Adipocyte (in vitro differentiated cells): ENCODE results near the gene THAP4.

ENCODE experiments used
- DNase-seq: peaks from one replicate; pipeline ENCODE4 v3.0.0-alpha.2; 2015; ENCODE audit warnings: low read depth
- H3K27me3 ChIP-seq: replicated peaks from 2 replicates; pipeline ENCODE4 v1.7.0; 2013; ENCODE audit warnings: mild to moderate bottlenecking, low read length, moderate library complexity; ENCODE audit not compliant: control insufficient read depth, insufficient read depth
- H3K36me3 ChIP-seq: 2 replicates; pipeline ENCODE4 v1.7.0; 2013; ENCODE audit warnings: low read length, mild to moderate bottlenecking, moderate library complexity; ENCODE audit not compliant: control insufficient read depth, insufficient read depth, severe bottlenecking
- H3K4me1 ChIP-seq: 2 replicates; pipeline ENCODE4 v1.7.0; 2013; ENCODE audit warnings: mild to moderate bottlenecking, low read length, moderate library complexity; ENCODE audit not compliant: control insufficient read depth, insufficient read depth
- H3K4me3 ChIP-seq: 2 replicates; pipeline ENCODE4 v1.7.0; 2013; ENCODE audit warnings: mild to moderate bottlenecking, low read length, moderate library complexity
- H3K9ac ChIP-seq: 2 replicates; pipeline ENCODE4 v1.7.0; 2013; ENCODE audit warnings: mild to moderate bottlenecking, low read length, moderate library complexity
- H3K9me3 ChIP-seq: 2 replicates; pipeline ENCODE4 v1.7.0; 2013; ENCODE audit warnings: mild to moderate bottlenecking, low read length, moderate library complexity; ENCODE audit not compliant: control insufficient read depth

The THAP4 gene

DNA sequence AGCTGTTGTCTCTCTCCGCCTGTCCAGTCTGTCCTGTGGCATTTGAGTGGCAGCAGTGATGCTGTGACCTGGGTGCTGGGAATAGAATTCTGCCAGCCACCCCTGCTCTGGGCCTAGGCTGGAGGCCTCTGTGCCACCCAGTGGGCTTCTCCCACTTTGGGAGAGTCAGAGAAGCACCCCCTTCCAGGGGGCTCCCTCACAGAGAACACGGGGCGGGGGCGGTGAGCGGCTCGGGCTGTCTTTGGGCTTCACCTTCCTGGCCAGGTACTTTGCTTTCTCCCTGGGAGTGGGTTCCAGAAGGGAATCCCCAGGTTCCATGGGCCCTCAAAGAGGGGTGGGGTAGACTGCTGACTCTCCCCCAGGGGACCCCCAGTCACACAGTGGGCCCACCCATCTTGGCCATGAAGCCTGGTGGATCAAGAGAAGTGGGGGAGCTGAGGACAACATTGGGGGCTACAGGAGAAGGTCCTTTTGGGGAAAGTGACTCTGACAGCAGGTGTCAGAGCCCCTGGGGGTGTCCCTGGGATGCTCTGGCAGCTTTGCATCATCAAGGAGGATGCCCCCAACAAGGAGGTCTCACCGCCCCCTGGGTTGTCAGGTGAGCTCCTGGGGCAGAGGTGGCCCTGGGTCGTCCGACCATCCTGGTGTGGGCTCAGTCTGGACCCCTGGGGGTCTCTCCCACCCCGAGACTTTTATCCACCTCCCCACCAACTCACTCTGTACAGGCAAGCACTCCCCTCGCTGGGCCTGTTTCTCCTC lies 97.2 kb downstream of the THAP4 start:
- Histone ChIP-seq H3K9ac (no peak overlapping the region), H3K9me3 (no peaks in the 10 kb centered on the region), H3K4me3 (no peak overlapping the region), H3K4me1 (peaks cover 13% of the 10 kb centered on the region), H3K36me3 (no peaks in the 10 kb centered on the region), H3K27me3 (no peaks in the 10 kb centered on the region)
- no peak for DNase-seq

GRCh38 chr2:241538838-241539615 lies 97.9 kb downstream of the THAP4 start:
- Histone ChIP-seq H3K9me3 (no peaks in the 10 kb centered on the region), H3K4me1 (peaks cover 13% of the 10 kb centered on the region), H3K4me3 (no peak overlapping the region), H3K27me3 (peaks cover 3% of the 10 kb centered on the region), H3K9ac (no peak overlapping the region), H3K36me3 (no peaks in the 10 kb centered on the region)
- no peak for DNase-seq

GRCh38 chr2:241535871-241536655 lies 100.9 kb downstream of the THAP4 start:
- Histone ChIP-seq H3K9me3 (no peaks in the 10 kb centered on the region), H3K36me3 (no peaks in the 10 kb centered on the region), H3K9ac (no peak overlapping the region), H3K27me3 (peaks cover 10% of the 10 kb centered on the region), H3K4me1 (peaks cover 7% of the 10 kb centered on the region), H3K4me3 (no peak overlapping the region)
- no peak for DNase-seq

- no peak for DNase-seq
- no peak overlapping the region for H3K4me3 ChIP-seq
- no peak overlapping the region for H3K9ac ChIP-seq
Observed at GRCh38 chr2:241534701-241535375, 102.1 kb downstream of the THAP4 start.

More at GRCh38 chr2:241534701-241535375, 102.1 kb downstream of the THAP4 start:
- Histone ChIP-seq H3K4me1 (no peaks in the 10 kb centered on the region), H3K9me3 (no peaks in the 10 kb centered on the region), H3K36me3 (no peaks in the 10 kb centered on the region), H3K27me3 (peaks cover 20% of the 10 kb centered on the region)
